CD14-positive monocyte (primary cell): ENCODE measurements around the gene ZFPM1. TPM values are rescaled to one million over a fixed set of nuclear protein-coding genes. Genes with fewer than 3 reads are reported as not detected.

ENCODE experiments used
- DNase-seq, 3 donors: peaks; one replicate each; pipeline ENCODE4 v3.0.0-alpha.2; 2011 to 2022
- H2AFZ ChIP-seq: 2 replicates; pipeline ENCODE4 v1.6.0; 2012; ENCODE audit warnings: mild to moderate bottlenecking, low read depth, low read length, inconsistent platforms; ENCODE audit not compliant: insufficient read depth, poor library complexity, severe bottlenecking
- H3K27ac ChIP-seq, 2 donors: 1 replicate in 1 of 2; 2 replicates in 1 of 2; pipeline ENCODE4 v1.5.1; 2012 to 2013; ENCODE audit warnings: low read length in 2 of 2, control low read depth in 1 of 2, inconsistent platforms in 1 of 2, low read depth in 1 of 2, mild to moderate bottlenecking in 1 of 2
- H3K27me3 ChIP-seq, 2 donors: one replicate each; pipeline versions ENCODE4 v1.6.0 to v1.6.1; 2011 to 2013; ENCODE audit warnings: low read length in 2 of 2; ENCODE audit not compliant: control insufficient read depth in 2 of 2, insufficient read depth in 2 of 2
- H3K36me3 ChIP-seq, 2 donors: replicated peaks in 1 of 2; 1 replicate in 1 of 2; 2 replicates in 1 of 2; pipeline versions ENCODE4 v1.5.1 to v1.6.1; 2012 to 2013; ENCODE audit warnings: low read length in 2 of 2, control low read depth in 1 of 2, inconsistent platforms in 1 of 2, mild to moderate bottlenecking in 1 of 2; ENCODE audit not compliant: insufficient read depth in 2 of 2, control insufficient read depth in 1 of 2
- H3K4me1 ChIP-seq, 2 donors: 1 replicate in 1 of 2; 2 replicates in 1 of 2; pipeline versions ENCODE4 v1.5.1 to v1.6.1; 2012 to 2013; ENCODE audit warnings: low read length in 2 of 2, control low read depth in 1 of 2, inconsistent platforms in 1 of 2, mild to moderate bottlenecking in 1 of 2, moderate library complexity in 1 of 2; ENCODE audit not compliant: insufficient read depth in 2 of 2, control insufficient read depth in 1 of 2
- H3K4me2 ChIP-seq: replicated peaks from 2 replicates; pipeline ENCODE3; 2012; ENCODE audit warnings: low read length, moderate library complexity, mild to moderate bottlenecking; ENCODE audit not compliant: poor library complexity, severe bottlenecking; ENCODE audit errors: extremely low read depth
- H3K4me3 ChIP-seq, 3 experiments: fragments of 200-600 bp in 1 of 3; sonication (generic) in 1 of 3; replicated peaks in 1 of 3; 1 replicate in 2 of 3; 2 replicates in 1 of 3; pipeline ENCODE4 v1.5.1; 2011 to 2013; ENCODE audit warnings: low read length in 3 of 3, mild to moderate bottlenecking in 3 of 3, control low read depth in 2 of 3, low read depth in 2 of 3, inconsistent platforms in 1 of 3, moderate library complexity in 1 of 3
- H3K79me2 ChIP-seq: 2 replicates; pipeline ENCODE4 v1.6.0; 2012; ENCODE audit warnings: mild to moderate bottlenecking, control low read depth, inconsistent platforms, low read length, moderate library complexity; ENCODE audit not compliant: insufficient read depth
- H3K9ac ChIP-seq: 2 replicates; pipeline ENCODE4 v1.6.0; 2017; ENCODE audit warnings: low read length, mild to moderate bottlenecking; ENCODE audit not compliant: insufficient read depth, poor library complexity, severe bottlenecking
- H3K9me3 ChIP-seq, 2 donors: replicated peaks in 1 of 2; 1 replicate in 1 of 2; 2 replicates in 1 of 2; pipeline versions ENCODE4 v1.5.1 to v1.6.1; 2012 to 2013; ENCODE audit warnings: low read length in 2 of 2, control low read depth in 1 of 2; ENCODE audit not compliant: control insufficient read depth in 1 of 2, insufficient read depth in 1 of 2
- H4K20me1 ChIP-seq: 2 replicates; pipeline ENCODE4 v1.6.0; 2012; ENCODE audit warnings: mild to moderate bottlenecking, low read length, control low read depth, moderate library complexity; ENCODE audit not compliant: insufficient read depth
- H3K27ac Mint-ChIP-seq, 7 donors: one replicate each; pipeline ENCODE4 v1.8.0; 2020; ENCODE audit warnings: mild to moderate bottlenecking in 7 of 7, mixed read lengths in 7 of 7, moderate library complexity in 6 of 7, inconsistent platforms in 2 of 7
- H3K27me3 Mint-ChIP-seq, 3 donors: one replicate each; pipeline ENCODE4 v1.8.0; 2021 to 2022; ENCODE audit warnings: low read depth in 3 of 3, mild to moderate bottlenecking in 3 of 3, mixed read lengths in 3 of 3, moderate library complexity in 3 of 3, inconsistent platforms in 1 of 3
- H3K36me3 Mint-ChIP-seq, 2 donors: one replicate each; pipeline ENCODE4 v1.8.0; 2020; ENCODE audit warnings: mixed read lengths in 2 of 2, inconsistent platforms in 1 of 2, mild to moderate bottlenecking in 1 of 2
- H3K4me1 Mint-ChIP-seq: one replicate; pipeline ENCODE4 v1.8.0; 2020; ENCODE audit warnings: mild to moderate bottlenecking, mixed read lengths
- H3K4me3 Mint-ChIP-seq, 2 donors: one replicate each; pipeline ENCODE4 v1.8.0; 2020; ENCODE audit warnings: mild to moderate bottlenecking in 2 of 2, mixed read lengths in 2 of 2, moderate library complexity in 1 of 2
- H3K9me3 Mint-ChIP-seq, 7 donors: one replicate each; pipeline ENCODE4 v1.8.0; 2020 to 2022; ENCODE audit warnings: mixed read lengths in 7 of 7, mild to moderate bottlenecking in 6 of 7, moderate library complexity in 6 of 7, inconsistent platforms in 2 of 7
- CTCF ChIP-seq: fragments of 200-600 bp; IDR thresholded peaks from one replicate; pipeline ENCODE4 v1.8.0; 2022; ENCODE audit warnings: antibody characterized with exemption, mild to moderate bottlenecking
- WGBS: methylation state at CpG from one replicate; pipeline ENCODE4 v1.1.5; 2013; ENCODE audit warnings: missing lambda C conversion rate; ENCODE audit not compliant: insufficient coverage; 5-methylcytosine and 5-hydroxymethylcytosine counted together
- intact Hi-C, 2 donors: fragments of 100-400 bp; cut with micrococcal nuclease; formaldehyde crosslinking; loops; one replicate each; pipeline versions ENCODE4 v1.15.0 to v1.15.1; 2023
- polyA plus RNA-seq, 3 donors: library from polyadenylated mRNA; depleted of rRNA in 1 of 3; unstranded in 2 of 3; stranded (reverse) in 1 of 3; fragments of 300-500 nt in 2 of 3; fragments of >200 nt in 1 of 3; fragmentation: Illumina TruSeq in 2 of 3; gene quantifications; 1 replicate in 2 of 3; 2 replicates in 1 of 3; pipeline ENCODE4 v1.2.3, GENCODE V29; 2012 to 2021

Gene ZFPM1
- polyA plus RNA-seq, 3 donors: 0.04 to 0.19 (median 0.12) TPM

- no peaks in the 10 kb centered on the region for H3K27me3 ChIP-seq
- whole genome bisulfite sequencing: 87% methylated on average over 7 of the region's 14 CpGs
- H3K4me3 Mint-ChIP-seq: no peak overlapping the region
- no peak overlapping the region for H2AFZ ChIP-seq
- no peak overlapping the region for H3K4me2 ChIP-seq
- H3K79me2 ChIP-seq: peaks cover 83% of the 10 kb centered on the region
- peaks cover 93% of the 10 kb centered on the region for H4K20me1 ChIP-seq
- H3K36me3 Mint-ChIP-seq: peaks cover 74 to 93% of the 10 kb centered on the region in 2 donors
- no peak for TF ChIP-seq CTCF
- DNase-seq: no peak
- no peak overlapping the region for H3K4me3 ChIP-seq
- no peak overlapping the region for H3K27ac ChIP-seq
- no peaks in the 10 kb centered on the region for H3K27me3 Mint-ChIP-seq
- H3K9ac ChIP-seq: no peak overlapping the region
- H3K9me3 Mint-ChIP-seq: peaks cover 0 to 4% (median 0%) of the 10 kb centered on the region in 7 donors
- intact Hi-C loops: no loop called here
- H3K36me3 ChIP-seq: peaks cover 79 to 99% of the 10 kb centered on the region in 2 donors
- H3K9me3 ChIP-seq: no peaks in the 10 kb centered on the region
- H3K4me1 ChIP-seq: no peaks in the 10 kb centered on the region
- no peaks in the 10 kb centered on the region for H3K4me1 Mint-ChIP-seq
- H3K27ac Mint-ChIP-seq: peak overlapping the region in 1 of 7 donors; percentile 58
Observed at GRCh38 chr16:88582912-88583575, 130.0 kb downstream of the ZFPM1 start.

GRCh38 chr16:88584676-88585075 is 131.6 kb downstream of the ZFPM1 start:
- H2AFZ ChIP-seq: no peak overlapping the region
- H3K4me3 Mint-ChIP-seq: no peak overlapping the region
- no peaks in the 10 kb centered on the region for H3K4me1 Mint-ChIP-seq
- H3K27me3 ChIP-seq: no peaks in the 10 kb centered on the region
- H3K4me1 ChIP-seq: no peaks in the 10 kb centered on the region
- WGBS: 90% methylated on average over 2 of the region's 6 CpGs
- peaks cover 0 to 3% (median 0%) of the 10 kb centered on the region in 7 donors for H3K9me3 Mint-ChIP-seq
- peaks cover 66% of the 10 kb centered on the region for H3K79me2 ChIP-seq
- no peak for DNase-seq
- no peak for TF ChIP-seq CTCF
- H3K36me3 ChIP-seq: peaks cover 79 to 99% of the 10 kb centered on the region in 2 donors
- H3K27ac Mint-ChIP-seq: no peak overlapping the region
- intact Hi-C loops: no loop called here
- no peak overlapping the region for H3K4me2 ChIP-seq
- H3K27me3 Mint-ChIP-seq: no peaks in the 10 kb centered on the region
- H3K9me3 ChIP-seq: no peaks in the 10 kb centered on the region
- H3K9ac ChIP-seq: no peak overlapping the region
- H3K4me3 ChIP-seq: no peak overlapping the region
- H3K36me3 Mint-ChIP-seq: peaks cover 75 to 93% of the 10 kb centered on the region in 2 donors
- H3K27ac ChIP-seq: no peak overlapping the region
- peaks cover 85% of the 10 kb centered on the region for H4K20me1 ChIP-seq
